HG03457 (cell line): Measurements from ENCODE around the gene RGS10.
"Not testable (repeated sequence)": the region's sequence is repeated elsewhere in the genome, so short reads cannot be mapped to it uniquely, and the experiment has no call there.

Experiments
- ATAC-seq: cut with Tn5 transposase; IDR thresholded peaks from one replicate; pipeline ENCODE4 v1.9.1; 2021; ENCODE audit warnings: moderate number of reproducible peaks; ENCODE audit not compliant: unreplicated experiment

The RGS10 gene, protein sequence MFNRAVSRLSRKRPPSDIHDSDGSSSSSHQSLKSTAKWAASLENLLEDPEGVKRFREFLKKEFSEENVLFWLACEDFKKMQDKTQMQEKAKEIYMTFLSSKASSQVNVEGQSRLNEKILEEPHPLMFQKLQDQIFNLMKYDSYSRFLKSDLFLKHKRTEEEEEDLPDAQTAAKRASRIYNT

DNA sequence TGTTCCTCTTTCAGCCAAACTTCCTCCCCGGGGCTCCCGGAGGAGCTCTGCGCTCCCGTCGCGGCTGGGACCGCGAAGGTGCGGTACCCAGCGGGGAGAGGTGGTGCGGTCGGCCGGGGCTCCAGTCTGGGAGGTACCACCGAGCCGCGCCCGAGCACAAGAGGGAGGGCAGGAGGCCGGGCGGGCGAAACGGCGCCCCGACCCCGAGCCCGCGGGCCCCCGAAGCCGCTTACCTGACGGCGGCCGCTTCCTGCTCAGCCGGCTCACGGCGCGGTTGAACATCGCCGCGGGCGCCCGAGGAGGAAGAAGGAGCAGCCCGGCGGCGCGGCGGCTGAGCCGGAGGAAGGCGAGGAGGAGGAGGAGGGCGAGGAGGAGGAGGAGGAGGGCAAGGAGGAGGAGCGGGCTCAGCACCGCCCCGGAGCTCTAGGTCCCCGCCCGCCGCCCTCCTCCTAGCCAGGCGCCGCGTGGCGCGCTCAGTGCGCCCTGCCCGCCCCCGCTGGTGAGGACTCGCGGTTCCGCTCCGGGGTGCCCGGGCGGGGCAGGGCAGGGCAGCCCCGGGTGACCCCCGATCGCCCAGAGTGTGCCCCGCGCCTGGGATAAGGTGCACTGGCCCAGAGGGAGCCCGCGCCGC lies at the start of gene RGS10:
RGS10 (minus strand) TSS at position 363 of the 631 bp plus-strand sequence; CDS start at position 282, 81 bp downstream.
- ATAC-seq: peak; percentile 52

DNA sequence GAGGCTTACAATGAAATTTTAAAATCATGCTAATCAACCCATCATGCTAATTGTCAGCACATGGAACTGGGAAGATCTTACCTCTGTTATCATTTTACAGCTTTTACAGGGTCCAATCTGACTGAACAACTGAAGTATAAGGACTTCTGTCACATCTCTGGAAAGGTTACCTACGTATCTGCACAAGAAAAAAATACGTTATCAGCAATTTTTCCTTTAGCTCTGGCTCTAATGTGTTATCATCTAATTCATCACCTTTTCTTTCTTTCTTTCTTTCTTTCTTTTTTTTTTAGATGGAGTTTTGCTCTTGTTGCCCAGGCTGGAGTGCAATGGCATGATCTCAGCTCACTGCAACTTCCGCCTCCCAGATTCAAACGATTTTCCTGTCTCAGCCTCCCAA lies 45.6 kb upstream of the RGS10 start:
- no peak for ATAC-seq

GRCh38 chr10:119578355-119578754 lies 35.8 kb upstream of the RGS10 start:
- ATAC-seq: no peak

DNA sequence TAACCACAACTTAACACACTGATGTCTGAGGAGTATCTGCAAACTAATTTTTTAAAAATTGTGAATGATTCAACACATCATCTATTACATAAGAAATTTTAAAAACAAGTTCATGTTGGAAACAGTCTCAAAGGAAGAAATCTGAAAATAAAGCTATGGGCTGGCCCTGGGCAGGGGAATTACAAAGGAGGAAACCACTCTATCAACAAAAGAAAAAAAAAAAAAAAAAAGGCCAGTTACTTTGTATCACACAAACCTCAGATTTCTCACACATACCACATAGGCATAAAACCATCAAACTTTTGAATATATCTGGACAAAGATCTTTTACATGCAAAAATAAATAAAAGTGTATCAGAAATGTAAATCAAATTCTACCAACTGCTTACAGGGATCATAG lies 33.5 kb upstream of the RGS10 start:
- ATAC-seq: no peak

GRCh38 chr10:119575506-119575905 lies 33.0 kb upstream of the RGS10 start:
- no peak for ATAC-seq

DNA sequence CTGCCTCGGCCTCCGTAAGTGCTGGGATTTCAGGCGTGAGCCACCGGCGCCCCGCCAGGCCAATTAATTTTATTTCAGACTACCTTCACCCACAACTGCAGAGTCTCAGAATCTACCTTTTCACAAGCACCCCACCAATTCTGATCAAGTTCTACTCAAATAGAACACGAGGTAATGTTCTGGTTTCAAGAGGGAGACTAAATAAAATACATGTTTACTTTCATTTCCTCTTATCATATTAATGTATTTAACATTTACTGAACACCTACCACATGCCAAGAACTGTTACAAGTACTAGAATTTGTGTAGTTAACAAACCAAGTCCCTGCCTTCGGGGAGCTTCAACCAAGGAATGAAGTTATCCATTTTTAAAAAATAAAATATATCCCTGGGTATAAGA lies 25.5 kb upstream of the RGS10 start:
- no peak for ATAC-seq

DNA sequence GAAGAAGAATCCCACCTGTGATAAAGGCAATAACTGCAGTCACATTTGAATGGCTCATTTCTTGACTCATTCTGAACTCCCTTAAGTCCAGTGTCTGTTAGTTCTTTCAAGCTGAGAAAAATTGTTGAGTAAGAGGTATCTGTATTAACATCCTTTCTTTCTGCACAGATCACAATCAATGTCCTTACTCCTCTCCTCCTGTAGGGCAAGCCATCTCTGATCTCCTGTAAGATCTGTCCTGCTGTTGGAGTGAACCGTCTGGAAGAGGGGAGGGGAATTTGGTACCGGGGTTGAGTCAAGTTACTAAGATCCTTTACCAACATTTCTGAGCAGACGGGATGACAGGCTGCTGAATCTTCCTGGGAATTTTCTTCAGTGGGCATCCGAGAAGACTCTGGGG lies 19.6 kb upstream of the RGS10 start:
- ATAC-seq: no peak

GRCh38 chr10:119559511-119559910 lies 17.0 kb upstream of the RGS10 start:
- ATAC-seq: not testable (repeated sequence)

DNA sequence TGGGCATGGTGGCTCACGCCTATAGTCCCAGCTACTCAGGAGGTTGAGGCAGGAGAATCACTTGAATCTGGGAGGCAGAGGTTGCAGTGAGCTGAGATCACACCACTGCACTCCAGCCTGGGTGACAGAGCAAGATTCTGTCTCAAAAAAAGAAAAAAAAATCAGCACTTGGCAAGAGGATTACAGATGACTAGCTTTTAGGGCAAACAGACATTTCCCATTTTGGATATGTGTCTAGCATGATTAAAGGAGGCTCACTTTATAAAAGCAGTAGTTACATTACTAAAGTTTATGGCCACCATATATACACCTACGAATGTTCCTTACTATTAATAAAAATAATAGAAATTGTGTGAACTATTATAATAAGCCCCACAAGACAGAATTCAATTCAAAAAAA lies 13.6 kb upstream of the RGS10 start:
- not testable (repeated sequence) for ATAC-seq

GRCh38 chr10:119555178-119555784 lies 12.8 kb upstream of the RGS10 start:
- no peak for ATAC-seq

- no peak for ATAC-seq
Observed at GRCh38 chr10:119550827-119551226, 8.3 kb upstream of the RGS10 start.

DNA sequence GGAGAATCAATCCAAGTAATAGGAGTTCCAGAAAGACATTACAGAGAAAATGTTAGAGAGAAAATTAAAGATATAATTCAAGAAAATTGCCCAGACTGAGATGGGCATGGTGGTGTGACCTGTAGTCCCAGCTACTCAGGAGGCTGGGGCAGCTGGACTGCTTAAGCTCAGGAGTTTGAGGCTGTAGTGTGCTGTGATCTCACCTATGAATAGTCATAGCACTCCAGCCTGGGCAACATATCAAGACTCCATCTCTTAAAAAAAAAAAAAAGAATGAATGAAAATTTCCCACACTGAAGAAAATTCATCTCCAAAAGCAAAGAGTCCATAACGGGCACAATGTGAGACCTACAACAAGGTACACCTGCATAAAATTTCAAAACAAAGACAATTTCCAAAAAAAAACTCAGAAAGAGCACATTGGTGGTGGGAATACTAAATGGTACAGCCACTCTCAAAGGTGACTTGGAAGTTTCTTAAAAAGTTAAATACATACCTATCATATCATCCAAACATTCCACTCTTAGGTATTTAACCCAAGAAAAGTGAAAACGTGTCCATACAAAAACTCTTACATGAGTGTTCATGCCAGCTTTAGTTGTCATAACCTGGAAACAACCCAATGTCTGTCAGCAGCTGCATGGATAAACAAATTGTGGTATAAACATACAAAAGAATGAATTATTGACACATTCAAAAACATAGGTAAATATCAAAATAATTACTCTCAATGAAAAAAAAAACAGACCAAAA lies 6.9 kb upstream of the RGS10 start:
- ATAC-seq: no peak

GRCh38 chr10:119546009-119546408 lies 3.5 kb upstream of the RGS10 start:
- ATAC-seq: no peak

GRCh38 chr10:119545310-119545709 lies 2.8 kb upstream of the RGS10 start:
- no peak for ATAC-seq

DNA sequence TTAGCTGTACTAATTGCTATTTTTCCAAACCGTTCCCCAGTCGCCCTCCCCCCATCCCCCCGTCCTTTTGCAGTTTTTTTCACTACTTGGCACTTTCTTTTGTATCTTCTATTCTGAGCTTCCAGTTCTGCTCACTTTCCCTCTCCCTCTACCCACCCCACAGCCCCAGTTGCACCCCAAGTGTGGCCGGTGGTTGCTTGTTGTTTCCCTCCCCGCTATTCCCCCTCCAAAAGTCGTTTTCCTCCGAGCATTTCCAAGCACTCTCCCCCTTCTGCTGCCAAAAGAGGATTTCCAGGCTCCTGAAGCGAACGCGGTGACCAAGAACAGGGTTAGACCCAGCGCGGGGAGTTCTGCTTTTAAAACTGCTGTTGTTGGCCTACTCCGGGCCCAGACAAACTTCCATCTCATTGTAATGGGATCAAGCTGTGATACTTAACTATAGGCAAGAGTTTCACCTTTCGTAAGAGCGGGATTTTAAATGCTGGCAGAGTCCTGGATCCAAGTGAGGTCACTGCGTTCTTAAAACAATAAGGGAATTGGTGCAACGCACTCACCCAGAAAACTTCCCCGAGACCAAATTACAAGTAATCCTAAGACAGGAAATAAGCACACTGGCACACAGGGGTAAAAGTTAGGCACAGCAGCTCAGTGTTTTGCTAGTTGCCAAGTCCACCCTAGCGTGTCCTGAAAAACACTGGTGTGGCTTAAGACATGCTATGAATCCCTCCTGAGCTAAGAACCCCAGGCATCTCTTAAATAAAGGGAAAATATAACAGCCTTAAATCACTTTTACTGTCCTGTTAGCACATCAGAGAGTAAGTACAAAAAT lies 1.5 kb upstream of the RGS10 start:
- no peak for ATAC-seq

DNA sequence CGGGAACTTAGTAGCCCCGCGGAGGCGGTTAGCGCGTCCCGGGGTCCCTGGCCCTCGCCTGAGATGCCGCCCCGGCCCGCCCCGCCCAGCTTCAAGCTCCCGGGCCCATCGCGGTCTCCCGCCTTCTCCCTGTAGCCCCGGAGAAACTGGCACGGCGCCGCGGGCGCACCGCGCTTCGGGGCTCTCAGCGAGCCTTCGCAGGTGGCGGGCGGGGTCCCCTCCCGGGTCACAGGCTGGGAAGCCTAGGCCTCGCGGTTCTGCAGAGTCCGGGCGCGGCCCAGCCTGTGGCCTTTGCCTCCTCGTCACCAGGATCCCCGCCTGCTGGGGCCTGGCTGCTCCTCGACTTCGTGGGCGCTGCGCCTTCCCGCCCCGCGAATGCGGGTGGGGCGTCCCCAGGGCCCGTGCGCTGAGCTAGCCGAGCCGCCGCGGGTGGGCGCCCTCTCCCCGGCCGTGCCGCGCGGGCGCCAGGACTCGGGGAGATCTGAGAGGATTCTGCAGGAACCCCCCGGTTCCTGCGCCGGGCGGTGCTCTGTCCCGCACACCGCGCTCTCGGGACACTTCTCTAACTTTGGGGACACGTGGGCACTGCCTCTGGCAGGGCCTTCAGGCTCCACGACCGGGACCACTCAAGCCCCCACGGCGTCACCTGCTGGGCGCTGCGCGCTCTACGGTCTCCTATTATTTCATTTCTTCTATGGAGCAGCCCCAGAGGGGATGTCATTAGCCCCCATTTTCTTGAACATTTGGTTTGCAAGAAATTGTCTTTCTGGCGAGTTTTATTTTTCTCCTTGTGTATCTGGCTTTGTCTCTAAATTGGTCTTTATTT lies 682 bp upstream of the RGS10 start:
- peak; percentile 30 for ATAC-seq

DNA sequence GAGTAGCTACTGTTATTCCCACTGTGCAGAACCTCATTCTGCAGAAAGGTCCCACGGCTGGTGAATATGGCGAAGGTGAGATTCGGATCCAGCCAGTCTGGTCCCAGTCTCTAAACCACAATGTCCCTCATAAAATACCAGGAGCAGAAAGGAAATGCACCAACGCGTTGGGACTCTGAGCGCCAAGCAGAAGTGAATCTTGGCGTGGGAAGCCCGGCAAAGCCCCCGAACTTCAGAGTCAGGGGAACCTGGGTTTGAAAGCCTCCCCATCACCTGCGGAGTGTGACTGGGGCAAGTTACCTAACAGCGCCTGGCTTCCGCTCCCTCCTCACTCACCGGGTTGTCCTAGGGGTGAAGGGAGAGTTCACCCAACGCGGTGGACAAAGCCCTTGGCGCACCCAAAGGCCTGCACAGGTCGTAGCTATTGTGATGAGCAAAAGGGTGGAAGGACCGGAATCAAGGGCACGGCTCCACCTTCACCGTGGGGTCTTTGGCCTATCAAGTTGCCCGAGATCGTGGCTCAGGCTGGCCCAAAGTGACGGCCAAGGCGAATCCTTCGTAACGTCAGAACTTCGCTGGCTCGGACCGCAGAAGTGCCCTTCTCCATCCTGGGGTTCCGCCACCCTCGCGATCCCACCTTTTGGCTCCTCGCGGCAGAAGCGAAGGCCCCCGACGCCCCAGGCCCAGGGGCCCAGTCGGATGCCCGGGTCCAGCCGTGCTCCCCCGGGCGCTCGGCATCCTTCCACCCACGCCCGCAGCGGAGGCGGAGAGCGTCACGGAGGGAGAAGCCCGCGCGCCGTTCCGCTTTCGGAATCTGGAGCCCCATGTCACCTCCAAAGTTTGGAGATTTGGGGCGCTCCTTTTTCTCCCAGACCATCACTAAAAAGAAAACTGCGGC lies 811 bp downstream of the RGS10 start:
- ATAC-seq: no peak

DNA sequence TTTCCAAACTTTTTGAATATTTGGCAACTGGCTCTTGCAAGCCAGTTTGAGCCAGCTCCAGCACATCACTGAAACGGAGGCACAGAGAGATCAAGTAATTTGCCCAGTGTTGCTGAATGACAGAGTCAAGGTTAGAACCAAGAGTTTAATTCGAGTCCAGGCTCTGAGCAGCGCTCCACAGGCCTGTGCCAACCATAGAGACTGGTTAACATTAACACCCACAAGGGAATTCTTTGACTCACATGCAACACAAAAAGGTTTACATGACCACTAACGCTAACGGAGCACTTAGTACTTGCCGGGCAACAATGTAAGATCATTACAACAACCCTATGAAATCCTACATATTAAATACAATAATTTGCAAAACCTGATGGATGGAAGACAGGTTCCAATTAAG lies 1.5 kb downstream of the RGS10 start:
- no peak for ATAC-seq

- no peak for ATAC-seq
Observed at GRCh38 chr10:119540038-119540437, 2.5 kb downstream of the RGS10 start.
